ENCODE data around the gene USP48. TPM values are rescaled to one million over a fixed set of nuclear protein-coding genes. Genes with fewer than 3 reads are reported as not detected.

USP48 gene
- total RNA-seq, 3 donors from 2014 or later = 39.1 to 70.6 (median 52.2) TPM

GRCh38 chr1:21752186-21752585 is 30.8 kb downstream of the USP48 start:
- H3K9me3 ChIP-seq = no peaks in the 10 kb centered on the region
- peak; percentile 19 for ATAC-seq
- intact Hi-C loops (cut with DNase I, micrococcal nuclease) = no loop called here
- no peaks in the 10 kb centered on the region for H3K36me3 ChIP-seq (ENCODE audit: low read depth)
- H3K4me3 ChIP-seq = no peak overlapping the region
- TF ChIP-seq, protein P1, sequence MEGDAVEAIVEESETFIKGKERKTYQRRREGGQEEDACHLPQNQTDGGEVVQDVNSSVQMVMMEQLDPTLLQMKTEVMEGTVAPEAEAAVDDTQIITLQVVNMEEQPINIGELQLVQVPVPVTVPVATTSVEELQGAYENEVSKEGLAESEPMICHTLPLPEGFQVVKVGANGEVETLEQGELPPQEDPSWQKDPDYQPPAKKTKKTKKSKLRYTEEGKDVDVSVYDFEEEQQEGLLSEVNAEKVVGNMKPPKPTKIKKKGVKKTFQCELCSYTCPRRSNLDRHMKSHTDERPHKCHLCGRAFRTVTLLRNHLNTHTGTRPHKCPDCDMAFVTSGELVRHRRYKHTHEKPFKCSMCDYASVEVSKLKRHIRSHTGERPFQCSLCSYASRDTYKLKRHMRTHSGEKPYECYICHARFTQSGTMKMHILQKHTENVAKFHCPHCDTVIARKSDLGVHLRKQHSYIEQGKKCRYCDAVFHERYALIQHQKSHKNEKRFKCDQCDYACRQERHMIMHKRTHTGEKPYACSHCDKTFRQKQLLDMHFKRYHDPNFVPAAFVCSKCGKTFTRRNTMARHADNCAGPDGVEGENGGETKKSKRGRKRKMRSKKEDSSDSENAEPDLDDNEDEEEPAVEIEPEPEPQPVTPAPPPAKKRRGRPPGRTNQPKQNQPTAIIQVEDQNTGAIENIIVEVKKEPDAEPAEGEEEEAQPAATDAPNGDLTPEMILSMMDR (IDR thresholded peaks at IDR 0.05) = no peak
- DNase-seq = no peak
- H3K4me1 ChIP-seq (ENCODE audit: low read depth) = no peaks in the 10 kb centered on the region

DNA sequence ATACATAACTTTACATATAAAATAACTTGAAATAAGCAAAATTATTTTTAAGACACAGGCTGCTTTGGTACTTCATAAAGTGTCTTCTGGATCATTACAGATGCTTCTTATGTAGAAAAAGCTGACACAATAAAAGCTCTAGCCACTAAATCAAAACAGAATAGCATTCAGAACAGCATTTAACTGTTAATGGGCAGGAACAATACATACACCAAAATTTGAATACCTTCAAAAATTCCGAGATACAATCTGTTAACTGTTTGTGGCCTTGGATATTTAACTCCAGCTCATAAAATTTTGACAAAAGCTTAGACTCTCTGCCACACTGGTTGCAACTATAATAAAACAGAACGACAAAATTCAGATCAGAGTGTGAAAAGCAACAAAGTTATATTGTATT is 31.7 kb downstream of the USP48 start:
- no peaks in the 10 kb centered on the region for H3K9me3 ChIP-seq
- no peak overlapping the region for H3K4me3 ChIP-seq
- TF ChIP-seq, protein P1 (IDR thresholded peaks at IDR 0.05) = no peak
- no peak for ATAC-seq
- intact Hi-C loops (cut with DNase I, micrococcal nuclease) = no loop called here
- no peak for DNase-seq
- peaks cover 3% of the 10 kb centered on the region for H3K36me3 ChIP-seq (ENCODE audit: low read depth)
- H3K4me1 ChIP-seq (ENCODE audit: low read depth) = no peaks in the 10 kb centered on the region

DNA sequence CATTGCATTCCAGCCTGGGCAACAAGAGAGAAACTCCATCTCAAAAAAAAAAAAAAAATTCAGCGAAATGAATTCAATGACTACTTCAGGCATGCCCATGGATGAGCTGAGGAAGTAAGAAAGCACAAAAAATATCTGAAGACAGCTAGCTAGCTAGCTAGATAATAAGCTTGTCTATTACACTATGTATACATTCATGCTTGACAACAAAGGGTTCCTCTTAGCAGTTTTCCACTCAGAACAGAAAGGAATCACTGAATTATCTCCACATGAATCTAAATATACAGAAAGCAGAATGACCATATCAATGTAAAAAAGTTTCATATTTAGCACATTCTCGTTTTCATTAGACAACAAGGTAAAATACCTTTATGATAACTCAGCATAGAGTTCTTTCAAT is 32.1 kb downstream of the USP48 start:
- DNase-seq (no peak), ATAC-seq (no peak)
- Histone ChIP-seq H3K36me3 (ENCODE audit: low read depth) (peaks cover 5% of the 10 kb centered on the region), H3K4me1 (ENCODE audit: low read depth) (no peaks in the 10 kb centered on the region), H3K4me3 (no peak overlapping the region), H3K9me3 (no peaks in the 10 kb centered on the region)
- TF ChIP-seq, protein P1 (IDR thresholded peaks at IDR 0.05) = no peak
- intact Hi-C loops (cut with DNase I, micrococcal nuclease) = no loop called here

GRCh38 chr1:21749859-21750468 is 33.0 kb downstream of the USP48 start:
- ATAC-seq = no peak
- H3K36me3 ChIP-seq (ENCODE audit: low read depth) = peaks cover 5% of the 10 kb centered on the region
- intact Hi-C loops (cut with DNase I, micrococcal nuclease) = no loop called here

DNA sequence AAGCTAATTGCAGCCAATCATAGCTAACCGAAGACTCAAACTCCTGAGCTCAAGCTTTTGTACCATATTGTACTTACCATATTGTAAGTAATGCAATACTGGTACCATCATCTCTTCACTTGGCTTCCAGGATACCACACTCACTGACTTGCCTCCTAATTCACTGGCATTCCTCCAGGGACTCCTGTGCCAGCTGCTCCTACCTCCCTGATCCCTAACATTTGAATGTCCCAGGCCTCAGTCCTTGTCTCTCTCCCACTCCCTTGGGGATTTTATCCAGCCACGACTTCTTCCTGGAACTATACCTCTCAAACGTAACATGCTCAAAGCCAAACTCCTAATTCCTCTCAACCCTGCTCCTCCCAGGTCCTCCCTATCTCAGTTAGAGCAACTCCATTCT is 33.8 kb downstream of the USP48 start:
- ATAC-seq = no peak
- Histone ChIP-seq H3K36me3 (ENCODE audit: low read depth) (peaks cover 5% of the 10 kb centered on the region), H3K4me1 (ENCODE audit: low read depth) (no peaks in the 10 kb centered on the region), H3K9me3 (no peaks in the 10 kb centered on the region), H3K4me3 (no peak overlapping the region)
- TF ChIP-seq, protein P1 (IDR thresholded peaks at IDR 0.05) = no peak
- intact Hi-C loops (cut with DNase I, micrococcal nuclease) = no loop called here
- DNase-seq = no peak

More at GRCh38 chr1:21749859-21750468, 33.0 kb downstream of the USP48 start:
- DNase-seq = no peak
- no peaks in the 10 kb centered on the region for H3K4me1 ChIP-seq (ENCODE audit: low read depth)
- no peaks in the 10 kb centered on the region for H3K9me3 ChIP-seq
- TF ChIP-seq, protein P1 (IDR thresholded peaks at IDR 0.05) = no peak
- no peak overlapping the region for H3K4me3 ChIP-seq

DNA sequence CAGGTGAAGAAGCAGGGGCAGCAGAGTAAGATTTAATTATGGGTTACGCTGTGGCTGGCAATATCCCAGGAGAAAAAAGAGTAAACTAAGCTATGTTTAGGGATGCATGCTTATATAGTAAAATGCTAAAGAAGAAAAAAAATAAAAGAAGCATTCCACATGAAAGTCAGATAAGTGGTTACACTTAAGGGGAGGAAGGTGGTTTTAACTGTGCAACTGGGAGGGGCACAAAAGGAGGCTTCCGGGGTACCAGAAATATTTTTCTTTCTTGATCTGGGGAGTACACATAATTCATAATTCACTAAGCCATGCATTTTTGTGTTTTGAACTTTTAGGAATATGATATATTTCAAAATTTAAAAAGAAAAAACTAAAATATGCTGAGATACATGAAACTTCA is 39.5 kb downstream of the USP48 start:
- Histone ChIP-seq H3K36me3 (ENCODE audit: low read depth) (peaks cover 5% of the 10 kb centered on the region), H3K4me3 (no peak overlapping the region), H3K9me3 (no peaks in the 10 kb centered on the region), H3K4me1 (ENCODE audit: low read depth) (no peaks in the 10 kb centered on the region)
- DNase-seq (no peak), ATAC-seq (no peak)
- intact Hi-C loops (cut with DNase I, micrococcal nuclease) = no loop called here
- TF ChIP-seq, protein P1 (IDR thresholded peaks at IDR 0.05) = no peak
